H4 (cell line): Measurements from ENCODE around the gene HDGFL3. TPM values are rescaled to one million over a fixed set of nuclear protein-coding genes. Genes with fewer than 3 reads are reported as not detected.

ENCODE experiments used
- DNase-seq: peaks from one replicate; pipeline ENCODE4 v3.0.0-alpha.2; 2015; ENCODE audit warnings: low spot score
- total RNA-seq: library from RNA; depleted of rRNA; stranded (reverse); fragments of >200 nt; shearing (Covaris generic); gene quantifications from 2 replicates; pipeline ENCODE4 v1.2.3, GENCODE V29; 2014

Gene HDGFL3
- total RNA-seq, 1 experiment from 2014 or later = 40.6 TPM

DNA sequence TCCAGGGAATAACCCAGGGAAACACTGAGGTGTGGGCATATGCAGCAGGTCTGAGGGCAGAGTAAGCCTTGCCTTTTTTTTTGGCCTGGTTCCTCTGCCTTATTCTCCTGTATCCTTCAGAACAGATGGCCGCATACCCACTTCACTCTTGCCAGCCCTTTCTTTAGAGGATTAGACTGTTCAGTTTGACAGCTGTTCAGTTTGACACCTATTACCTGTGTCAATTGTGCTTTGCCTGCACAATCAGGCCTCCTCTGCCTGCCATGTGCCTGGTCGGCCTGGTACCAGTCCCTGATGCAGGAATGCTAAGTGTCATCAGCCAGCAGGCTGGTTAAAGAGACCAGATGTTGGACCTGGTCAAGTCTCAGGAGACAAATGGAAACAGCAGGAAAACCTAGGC is 77.8 kb downstream of the HDGFL3 start:
- no peak for DNase-seq

DNA sequence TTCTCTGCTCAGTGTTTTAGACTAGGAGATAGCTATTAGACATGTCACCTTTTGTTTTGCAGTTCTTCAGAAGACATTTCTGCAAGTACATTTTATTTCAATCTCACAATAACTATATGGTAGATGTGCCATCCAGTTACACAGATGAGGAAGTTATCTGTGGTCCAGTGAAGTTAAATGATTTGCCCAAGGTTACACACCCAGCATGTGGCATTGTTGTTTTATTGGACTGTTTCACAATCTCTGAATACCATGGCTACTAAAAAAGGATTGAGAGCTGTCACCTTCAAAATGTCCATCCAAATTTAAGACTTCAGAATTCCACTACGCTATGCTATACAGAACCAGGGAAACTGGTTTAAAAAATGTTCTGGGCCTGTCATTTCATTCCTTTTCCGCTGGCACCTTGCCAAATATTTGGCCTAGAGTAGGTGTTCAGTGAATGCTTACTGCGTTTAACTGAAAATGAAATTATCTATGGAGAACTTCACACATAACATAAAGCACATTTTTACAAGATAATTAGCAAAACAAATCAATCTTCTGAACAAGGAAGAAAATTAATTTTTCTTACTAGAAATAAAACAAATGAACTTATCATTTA is 80.0 kb downstream of the HDGFL3 start:
- no peak for DNase-seq

DNA sequence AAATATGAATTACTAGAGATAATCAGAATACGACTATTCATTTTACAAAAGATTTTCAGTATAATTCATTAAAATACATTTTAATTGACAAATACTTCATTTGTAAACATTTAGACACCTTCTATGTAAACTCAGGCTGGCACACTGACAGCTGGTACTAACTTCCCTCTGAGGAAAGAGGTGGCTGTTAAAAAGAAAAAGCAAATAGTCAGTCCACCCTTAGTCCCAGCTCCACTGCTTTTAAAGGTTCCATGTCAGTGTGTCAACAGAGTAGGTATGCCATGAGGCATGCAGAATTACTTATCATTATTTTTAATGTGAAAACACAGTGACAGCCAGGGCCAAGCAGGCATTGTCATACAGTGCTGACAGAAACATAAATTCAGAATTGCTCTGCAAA is 84.1 kb downstream of the HDGFL3 start:
- DNase-seq = no peak

DNA sequence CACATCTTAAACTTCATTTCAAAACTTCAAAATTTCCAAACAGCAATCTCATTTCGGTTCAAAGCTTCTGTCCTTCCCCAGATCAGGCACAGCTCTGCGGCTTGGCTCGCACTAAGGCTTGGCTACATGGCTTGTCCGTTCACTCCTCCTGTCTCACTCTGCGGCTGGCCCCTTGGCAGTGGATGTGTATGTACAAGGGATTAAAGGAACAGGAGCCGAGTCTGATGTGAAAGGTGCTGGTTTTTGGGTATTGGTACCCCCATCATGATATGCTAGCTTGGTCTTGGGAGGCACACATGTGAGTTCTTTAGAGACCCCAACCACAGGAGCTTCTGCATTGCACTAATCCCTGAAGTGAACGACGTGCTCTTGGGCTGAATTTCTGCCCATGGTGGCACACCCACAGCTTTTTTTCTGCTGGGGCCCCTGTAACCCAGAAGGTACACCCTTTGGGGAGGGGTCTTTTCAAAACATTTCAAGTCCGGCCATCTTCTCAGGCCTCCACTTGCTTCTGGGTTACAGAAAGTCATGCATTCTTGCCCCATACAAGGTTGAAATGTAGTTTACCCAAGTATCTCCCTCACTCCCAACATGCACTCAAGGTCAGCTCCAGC is 87.5 kb downstream of the HDGFL3 start:
- DNase-seq = no peak

DNA sequence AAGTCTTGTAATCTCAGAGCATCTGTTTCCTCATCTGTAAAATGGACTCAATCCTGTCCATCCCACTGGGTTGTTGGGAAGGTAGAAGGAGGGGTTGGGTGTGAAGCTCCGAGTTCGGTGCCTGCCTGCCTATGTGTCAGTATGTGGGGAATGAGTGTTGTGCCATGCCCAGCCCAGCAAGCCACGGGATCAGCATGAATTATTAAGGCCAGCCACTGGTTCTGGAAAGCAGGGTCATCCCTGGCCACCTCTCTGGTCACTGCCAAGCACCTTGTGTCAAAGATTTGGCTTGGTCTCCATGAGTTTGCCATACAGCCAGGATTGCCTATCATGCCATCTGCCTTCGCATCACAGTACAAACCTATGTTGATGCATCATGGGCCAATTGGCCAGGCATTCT is 88.7 kb downstream of the HDGFL3 start:
- no peak for DNase-seq

DNA sequence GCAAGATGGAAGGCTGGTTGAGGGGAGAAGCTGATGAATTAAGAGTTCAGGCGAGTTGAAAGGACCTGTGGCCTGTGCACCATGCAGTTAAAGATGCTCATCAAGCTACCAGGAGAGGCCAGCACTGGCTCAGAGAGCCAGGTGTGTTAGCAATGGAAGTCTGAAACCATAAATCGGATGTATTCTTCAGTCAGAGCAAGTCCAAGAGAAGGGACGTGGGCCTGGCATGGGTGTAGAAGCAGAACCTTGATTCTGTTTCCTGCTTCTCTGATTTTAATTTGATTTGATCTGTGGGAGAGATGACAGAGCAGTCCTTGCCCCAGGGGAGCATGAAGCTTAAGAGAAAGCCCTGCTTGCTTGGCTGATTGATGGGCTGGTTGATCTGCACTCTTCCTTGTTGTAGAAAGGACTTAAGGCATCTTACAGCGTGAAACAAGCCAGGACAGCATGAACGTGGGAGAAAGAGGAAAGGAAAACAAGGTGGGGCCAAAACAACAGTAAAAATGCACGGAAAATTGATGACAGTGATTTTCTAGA is 89.3 kb downstream of the HDGFL3 start:
- no peak for DNase-seq

DNA sequence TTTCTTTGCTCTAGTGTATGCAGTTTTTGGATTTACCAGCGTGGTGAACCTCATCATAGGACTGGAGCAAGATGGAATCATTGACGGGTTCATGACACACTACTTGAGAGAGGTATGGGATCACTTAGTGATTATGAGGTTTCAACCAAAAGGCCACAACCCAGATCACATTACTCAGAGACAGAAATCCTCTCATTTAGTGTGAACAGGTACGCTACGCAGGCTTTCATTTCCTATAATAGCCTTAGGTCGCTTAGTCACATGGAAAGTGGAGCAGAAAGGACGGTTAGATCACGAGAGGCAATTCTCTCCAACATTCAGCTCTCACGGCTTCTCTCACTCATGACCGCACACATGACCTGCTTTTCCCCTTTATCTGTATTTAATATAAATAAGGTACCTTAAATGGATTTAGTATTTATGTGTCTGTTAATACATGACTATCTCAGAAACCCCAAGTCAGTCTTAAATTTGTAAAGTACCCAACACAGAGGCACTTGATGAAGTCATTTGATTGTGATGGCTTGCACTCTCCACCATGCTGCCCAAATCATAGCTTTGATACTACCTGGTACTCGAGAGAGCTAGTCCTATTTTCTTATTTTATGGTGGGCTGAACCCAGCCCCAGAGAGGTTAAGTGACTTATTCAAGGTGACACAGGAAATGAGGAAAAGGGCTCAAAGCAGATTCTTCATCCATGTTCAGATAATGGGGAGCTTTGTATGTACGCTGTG is 91.6 kb downstream of the HDGFL3 start:
- no peak for DNase-seq

DNA sequence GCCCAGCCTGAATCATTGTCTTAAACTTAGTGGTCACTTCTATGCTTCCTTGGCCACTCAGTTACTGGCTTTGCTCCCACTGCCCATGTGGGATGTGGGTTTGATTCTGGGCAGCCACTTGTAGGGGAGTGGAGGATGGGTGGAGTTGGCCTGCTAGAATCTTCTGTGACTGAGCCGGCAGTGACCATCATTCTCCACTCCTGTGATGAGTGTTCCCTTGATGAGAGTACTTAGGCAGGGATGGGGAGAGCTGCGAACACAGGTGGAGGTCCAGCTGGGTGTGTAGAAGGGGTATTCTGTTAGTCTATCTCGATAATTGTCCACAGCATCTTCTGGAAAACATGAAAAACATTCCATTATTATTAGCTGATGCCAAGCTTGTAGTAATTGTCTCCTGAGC is 92.2 kb downstream of the HDGFL3 start:
- DNase-seq = no peak

DNA sequence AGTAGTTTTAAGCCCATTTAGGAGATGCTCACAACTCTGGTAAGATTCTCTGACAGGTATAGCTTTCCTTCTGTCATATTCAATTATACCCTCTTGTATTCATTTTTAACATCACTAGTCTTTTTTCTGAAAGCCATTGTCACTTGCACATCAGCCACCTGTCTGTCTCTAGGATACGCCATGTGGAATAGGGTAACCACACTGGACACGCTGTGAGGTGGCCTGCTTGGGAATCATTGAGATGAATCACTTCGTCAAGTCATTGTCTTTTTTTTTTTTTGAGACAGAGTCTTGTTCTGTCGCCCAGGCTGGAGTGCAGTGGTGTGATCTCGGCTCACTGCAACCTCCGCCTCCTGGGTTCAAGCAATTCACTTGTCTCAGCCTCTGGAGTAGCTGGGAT is 92.8 kb downstream of the HDGFL3 start:
- DNase-seq = no peak

DNA sequence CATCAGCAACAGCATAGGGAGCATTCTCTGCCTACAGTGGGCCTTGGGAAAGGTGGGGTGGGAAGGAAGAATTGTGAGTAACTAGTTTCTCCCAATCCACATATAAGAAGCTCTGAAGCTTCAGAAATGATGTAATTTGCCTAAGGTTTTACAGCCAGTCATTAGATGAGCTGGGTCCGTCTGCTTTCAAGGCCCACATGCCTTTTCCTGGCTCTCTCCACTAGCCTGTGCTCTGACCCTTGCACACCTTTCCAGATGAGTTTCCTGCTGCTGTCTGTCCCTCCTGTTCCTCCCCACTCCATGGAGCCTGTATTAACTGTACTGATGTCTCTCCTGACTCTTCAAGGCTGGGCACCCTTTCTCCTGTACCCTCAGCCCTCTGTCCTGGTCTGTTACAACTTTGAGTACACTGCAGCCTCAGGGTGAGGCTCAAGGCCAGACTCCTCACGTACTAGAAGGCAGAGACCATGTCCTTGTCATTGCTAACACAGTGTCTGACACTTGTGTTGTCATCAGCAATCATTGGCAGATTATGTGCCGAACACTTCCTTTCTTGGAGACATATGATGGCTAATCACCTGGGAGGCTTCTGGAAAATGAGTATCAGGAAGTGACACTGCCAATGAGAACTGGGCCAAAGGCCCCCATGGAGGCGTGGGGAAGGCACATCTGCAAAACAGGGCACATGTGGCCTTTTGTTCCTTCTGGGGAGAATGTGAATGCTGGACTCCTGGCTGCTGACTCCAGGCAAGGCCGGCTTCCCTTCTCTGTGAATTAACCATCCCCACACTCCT is 93.5 kb downstream of the HDGFL3 start:
- no peak for DNase-seq

DNA sequence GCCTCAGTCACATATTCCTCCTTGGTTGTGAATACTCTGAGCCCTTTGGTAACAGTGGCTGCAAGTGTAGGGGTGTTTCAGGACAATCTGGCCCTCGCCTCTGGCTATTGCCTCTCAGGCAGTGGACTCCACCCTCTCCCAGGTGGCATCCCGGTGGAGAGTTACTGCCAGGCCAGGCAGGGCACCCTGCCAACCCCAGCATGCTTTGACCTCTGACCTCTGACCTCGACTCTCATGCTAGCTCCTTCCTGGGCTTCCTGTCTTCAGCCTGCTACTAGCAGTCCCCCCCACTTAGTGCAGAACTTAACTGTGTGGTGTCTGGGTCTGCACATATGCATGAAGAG is 94.7 kb downstream of the HDGFL3 start:
- no peak for DNase-seq

DNA sequence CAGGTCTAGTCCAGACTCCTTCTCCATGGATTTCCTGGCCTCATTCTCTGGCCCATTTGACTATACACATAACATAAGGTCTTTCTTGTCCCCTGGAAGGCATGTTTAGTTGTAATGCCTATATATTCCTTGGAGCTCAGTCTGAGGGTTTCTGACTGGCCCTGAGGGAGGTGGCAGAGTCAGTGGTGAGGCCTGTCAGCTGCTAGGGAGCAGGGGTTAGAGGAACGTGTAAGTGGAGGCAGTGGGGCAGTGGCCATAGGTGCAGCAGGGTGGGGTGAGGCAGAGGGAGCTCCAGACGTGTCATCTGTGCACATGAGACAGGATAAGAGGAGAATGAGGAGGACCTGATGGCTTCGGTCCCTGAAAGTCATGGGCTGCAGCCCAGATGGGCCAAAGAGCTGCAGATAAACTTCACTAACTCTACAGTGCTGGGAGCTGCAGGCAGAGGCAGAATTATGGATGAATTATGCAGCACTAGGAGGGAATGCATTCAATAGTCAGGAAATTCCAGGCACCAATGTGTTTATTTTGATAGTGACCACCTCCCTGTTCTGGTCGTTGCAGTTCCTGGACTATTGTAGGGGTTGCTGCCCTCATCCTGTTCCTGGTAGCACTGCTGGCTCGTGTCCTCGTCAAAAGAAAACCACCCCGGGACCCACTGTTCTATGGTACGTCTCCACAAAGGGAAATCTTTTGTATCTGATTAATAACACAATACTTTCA is 95.2 kb downstream of the HDGFL3 start:
- DNase-seq = no peak

DNA sequence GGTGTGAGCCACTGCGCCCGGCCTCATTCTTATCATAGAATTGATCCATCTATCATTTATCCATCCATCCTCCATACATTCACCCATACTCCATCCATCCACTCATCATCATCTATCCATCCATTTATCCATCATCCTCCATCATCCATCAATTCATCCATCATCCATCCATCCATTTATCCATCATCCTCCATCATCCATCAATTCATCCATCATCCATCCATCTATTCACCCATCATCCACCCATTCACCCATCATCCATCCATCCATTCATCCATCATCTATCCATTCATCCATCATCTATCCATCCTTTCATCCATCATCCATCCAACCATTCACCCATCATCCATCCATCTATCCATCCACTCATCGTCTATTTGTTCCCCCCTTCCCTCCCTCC is 96.5 kb downstream of the HDGFL3 start:
- DNase-seq = no peak

DNA sequence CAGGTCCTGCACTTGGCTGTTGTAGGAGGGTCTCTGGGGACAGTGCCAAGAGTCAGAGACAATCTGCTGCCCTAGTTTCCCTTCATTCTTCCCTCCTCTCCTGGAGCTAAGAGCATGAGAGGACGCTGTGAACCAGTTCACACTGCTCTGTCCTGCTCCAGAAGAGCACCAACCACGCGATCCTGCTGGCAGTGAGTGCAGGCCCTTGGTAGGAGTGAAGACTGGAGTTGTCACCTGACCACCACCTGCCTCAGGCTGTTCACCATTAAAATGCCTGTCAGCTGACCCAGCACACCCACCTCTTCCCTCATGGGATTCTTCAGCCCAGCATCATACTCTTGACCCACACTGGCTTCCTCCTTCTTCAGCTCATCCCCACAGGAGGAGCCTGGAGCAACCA is 97.2 kb downstream of the HDGFL3 start:
- no peak for DNase-seq

DNA sequence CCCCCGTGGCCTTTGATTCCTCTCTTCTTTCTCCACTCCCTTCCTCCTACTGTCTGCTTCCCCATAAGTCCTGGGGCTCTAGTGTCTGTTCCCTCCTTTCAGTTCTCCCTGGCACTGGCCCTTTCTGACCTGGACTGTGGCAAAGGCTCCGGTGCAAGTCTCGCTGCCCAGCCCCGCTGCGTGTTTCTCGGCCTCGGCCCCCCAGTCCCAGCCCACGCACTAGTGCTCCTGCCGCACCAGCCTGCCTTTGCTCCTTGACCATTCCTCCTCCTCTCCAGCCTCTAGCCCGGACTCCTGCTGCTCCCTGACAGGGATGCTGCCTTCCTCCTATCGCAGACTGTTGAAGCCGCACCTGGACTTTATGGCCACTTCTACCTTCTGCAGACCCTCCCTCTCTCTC is 98.1 kb downstream of the HDGFL3 start:
- DNase-seq = no peak

DNA sequence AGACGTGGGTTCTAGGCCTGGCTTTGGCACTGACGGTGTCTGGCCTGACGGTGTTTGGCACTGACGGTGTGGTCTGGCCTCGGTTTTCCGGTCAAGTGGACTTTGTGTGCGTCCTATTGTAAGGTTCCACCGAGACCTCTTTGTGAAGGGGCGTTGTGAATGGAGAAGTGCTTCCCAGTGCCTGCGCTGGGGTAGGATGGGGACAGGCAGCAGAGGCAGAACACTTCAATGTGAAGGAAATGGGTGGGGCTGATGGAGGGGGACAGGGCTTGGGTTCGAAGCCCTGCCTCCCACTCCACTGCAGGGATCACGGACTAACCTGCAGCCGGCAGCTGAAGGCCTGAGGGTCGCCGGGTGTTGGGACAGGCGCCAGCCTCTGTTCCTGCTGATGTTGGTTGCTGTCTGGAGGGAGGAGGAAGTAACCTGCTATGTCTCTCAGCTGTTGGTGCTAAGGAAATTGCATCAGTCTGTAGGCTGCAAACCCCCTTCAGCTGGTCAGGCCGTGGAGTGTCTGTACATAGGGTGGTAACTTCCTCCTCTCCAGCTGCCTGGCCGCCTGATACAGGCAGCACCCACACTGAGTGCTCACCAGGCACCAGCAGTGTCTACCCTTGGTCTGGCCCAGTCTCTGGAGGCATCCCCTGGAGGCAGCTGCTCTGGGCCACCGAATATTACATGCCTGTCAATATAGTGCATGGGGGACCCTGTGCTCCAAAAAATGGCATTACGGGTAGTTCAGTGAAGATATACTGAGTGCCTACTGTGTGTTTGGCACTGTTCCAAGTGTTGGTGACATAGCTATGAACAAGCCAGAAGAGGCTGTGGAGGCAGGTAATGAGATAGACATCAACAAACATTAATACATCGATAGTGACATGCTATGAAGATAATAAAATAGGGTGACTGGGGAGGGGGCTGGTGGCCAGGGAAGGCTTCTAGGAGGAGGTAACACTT is 99.1 kb downstream of the HDGFL3 start:
- DNase-seq = peak; percentile 23

DNA sequence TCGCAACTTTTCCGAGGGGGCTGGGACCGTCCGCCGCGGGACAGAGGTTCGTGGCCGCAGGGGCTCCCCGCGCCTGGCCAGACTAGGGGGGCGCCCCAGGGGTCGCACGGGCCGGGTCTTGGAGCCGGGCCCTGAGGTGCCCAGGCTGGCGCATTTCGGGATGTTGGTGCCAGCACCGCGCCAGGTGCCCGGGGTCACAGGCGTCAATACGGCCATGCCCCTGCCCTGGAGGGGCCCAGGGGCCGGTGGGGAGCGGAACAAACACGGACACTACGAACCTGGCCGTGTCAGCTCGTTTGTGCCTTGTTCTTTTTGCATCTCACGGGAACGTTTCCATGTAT is 99.8 kb downstream of the HDGFL3 start:
- DNase-seq = no peak

DNA sequence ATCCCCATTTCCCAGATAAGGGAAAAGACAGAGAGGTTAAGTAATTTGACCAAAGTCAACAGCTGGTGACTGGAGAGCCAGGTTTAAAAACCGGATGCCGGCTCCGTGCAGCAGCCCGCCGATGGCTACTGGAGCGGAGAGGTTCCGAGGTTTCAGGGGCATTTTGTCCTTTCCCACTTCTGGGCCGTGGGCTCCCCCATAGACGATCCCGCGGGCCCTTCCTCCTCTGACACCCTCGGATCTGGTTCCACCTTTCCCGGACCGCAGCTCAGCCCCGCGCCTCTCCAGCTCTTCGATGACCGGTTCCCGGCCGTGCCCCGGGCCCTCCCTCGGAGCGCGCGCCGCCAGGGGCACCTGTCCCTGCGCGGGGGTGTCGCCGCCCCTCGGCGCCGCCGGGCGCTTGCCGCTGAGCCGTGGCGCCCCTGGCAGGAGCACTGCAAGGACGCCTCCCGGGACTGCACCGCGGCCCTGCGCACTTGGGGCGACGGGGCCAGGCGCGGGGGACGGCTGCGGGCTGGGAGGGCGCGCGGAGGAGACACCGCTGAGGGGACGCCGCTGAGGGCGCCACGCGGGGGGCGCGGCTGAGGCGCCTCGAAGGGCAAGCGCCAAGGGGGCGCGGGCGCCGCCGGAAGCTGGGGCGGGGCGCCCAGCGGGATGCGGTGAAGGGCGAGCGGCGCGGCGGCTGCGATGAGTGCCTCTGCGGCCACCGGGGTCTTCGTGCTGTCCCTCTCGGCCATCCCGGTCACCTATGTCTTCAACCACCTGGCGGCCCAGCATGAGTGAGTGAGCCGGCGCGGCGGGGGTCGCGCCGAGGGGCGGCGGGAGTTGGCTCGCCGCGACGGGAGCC is 100.4 kb downstream of the HDGFL3 start, which contains the start of gene TM6SF1:
TSS of gene TM6SF1 (plus strand) at position 652 of the 847 bp plus-strand sequence. CDS start at position 688, 36 bp downstream.
- no peak for DNase-seq

DNA sequence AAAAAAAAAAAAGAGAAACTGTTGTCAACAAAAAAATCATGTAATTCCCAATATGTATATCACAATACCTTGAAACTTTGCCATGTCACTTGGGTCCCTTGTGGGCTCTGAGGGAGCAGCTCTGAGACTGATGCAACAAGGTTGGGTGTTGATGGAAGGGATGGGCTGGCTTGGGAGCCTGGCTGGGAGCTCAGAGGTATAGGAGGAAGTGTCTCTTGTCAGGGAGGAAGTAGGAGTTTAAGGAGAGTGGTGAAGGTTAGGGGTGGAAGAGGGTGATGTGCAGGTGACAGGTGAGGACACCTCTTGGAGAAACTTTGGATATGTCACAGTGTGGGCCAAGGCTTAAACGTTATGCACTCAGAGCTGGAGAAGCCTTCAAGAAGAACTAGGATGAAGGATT is 102.2 kb downstream of the HDGFL3 start:
- no peak for DNase-seq

DNA sequence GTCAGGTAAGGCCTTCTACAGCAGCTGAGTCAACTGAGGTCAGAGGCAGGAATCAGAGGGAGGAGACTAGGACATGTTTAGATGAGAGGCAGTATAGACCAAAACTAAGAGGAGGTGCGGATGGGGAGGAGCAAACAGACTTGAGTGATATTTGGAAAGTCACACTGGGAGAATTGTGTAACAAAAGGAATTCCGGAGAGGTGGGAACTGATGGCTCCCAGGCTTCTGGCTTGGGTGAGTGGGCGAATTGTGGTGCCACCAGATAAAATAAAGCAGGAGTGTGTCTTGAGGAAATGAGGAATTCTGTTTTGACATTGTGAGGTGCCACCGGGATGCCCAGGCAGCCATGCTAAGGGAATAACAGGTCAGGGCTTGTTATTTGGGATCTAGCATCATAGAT is 103.5 kb downstream of the HDGFL3 start:
- no peak for DNase-seq
